T-helper 9 cell (primary cell): ENCODE measurements around the gene HES1.

Experiments
- DNase-seq: peaks from one replicate; pipeline ENCODE4 v3.0.0-alpha.2; 2020

Gene HES1

DNA sequence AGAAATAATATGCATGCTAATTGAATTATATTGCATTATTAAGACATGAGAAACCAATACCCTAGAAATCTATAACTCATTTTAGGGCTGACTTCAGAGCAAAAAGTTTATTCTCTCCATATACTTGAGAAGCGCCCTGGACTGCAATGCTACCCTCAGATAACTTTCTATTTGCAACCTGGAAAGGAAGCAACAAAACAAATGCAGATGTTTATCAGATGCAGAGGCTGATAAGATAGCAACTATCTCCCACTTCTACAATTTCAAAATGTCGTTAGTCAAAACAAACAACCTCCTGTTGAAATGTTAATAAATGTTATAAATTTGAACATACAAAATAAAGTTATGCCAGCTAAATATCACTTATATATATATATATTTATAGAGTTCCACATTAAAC lies 34.8 kb downstream of the HES1 start:
- no peak for DNase-seq

GRCh38 chr3:194174406-194174805 lies 38.5 kb downstream of the HES1 start:
- no peak for DNase-seq

DNA sequence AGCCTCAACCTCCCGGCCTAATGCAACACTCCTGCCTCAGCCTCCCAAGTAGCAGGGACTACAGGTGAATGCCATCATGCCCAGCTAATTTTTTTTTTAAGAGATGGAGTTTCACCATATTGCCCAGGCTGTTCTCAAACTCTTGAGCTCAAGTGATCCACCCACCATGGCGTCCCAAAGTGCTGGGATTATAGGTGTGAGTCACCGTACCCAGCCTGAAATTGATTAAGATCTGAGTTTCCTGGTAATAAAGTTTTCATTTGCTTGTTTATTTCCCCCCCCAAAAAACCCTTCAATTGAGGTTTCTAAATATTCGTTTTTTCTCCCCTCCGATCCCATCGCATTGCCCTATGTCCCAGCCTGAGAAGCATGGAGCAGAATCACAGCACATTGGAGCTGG lies 39.0 kb downstream of the HES1 start:
- DNase-seq, result no peak

DNA sequence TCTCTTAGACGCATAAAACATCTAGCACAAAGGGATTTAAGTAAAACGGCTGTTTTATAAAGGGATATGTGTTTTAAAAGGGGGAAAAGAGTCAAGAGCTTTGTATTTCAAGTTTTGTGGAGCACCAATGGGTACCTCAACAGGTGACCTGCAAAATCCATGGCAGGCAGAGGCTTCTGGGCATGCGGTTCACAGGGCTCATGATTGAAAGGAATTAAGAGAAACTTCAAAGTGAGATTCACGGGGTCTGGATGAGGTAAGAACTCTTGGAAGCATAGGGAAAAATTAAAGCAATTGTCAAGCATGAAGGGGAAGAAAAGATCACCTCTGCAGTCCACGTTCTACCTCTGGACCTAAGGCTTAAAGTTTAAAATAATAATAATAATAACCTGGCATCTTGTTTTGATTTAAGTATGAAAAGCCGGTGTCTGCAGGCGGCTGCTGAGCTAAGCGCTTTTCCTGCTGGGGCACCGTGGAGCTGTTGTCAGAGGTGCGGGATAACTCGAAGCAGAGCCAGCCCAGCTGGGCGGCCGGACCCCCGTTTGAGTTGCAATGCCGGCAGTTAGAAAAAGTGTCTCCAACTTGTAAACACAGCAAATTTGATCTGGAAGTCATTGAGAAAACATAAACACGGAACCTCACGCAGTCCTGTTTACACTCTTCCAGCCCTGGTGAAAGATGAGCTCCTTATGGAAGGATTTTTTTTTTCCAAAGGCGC lies 40.5 kb downstream of the HES1 start:
- no peak for DNase-seq

DNA sequence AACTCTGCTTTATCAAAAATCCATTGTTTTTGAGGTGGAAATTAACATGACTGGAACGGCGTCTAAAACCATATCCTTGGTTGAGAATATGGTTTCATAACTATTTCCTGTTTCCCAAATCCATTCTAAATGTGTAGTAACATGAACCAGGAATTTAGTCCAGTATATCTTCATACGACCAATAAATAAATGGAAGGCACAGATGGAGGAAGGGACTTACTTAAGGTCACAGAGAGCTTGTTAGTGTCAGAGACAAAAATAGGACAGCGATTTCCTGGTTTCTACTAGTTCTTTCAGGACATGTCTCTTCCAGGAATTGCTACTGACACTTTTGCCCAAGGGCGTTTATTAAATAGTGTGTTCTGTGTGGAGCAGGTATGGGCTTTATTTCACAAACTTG lies 41.2 kb downstream of the HES1 start:
- DNase-seq, result no peak

DNA sequence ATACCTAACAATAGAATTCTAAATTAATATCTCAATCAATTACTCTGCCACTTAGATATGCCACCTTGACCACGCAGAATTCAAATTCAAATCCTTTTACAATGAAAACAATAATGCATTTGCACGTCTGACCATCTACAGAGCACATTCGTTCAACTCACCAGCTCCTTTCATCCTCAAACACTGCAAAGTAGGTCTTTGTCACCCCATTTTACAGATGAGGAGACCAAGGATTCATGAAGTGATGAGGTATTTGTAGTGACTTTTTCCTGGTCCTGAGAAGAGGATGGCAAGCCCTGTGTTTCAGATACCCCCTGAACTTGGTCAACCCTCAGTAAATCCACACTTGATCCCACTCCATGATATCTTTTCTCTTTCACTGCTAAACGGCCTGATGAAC lies 42.2 kb downstream of the HES1 start:
- no peak for DNase-seq

DNA sequence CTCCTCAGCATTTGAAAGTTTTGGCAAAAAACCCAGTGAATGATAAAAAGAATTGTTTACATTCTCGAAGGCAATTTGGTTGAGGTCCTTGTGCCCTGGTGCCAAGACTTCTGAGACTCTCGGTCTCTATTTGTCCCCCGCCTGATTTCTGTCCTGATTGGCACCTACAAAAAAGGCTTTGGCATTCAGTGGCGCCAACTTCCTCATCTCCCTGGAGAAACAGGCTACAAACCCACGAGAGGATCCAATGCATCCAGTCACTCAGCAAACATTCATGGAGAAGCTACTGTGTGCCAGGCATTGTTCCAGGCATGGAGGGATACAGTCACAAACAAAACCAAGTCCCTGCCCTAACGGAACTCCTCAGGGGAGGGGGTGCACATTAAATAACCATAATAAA lies 42.7 kb downstream of the HES1 start:
- no peak for DNase-seq

- DNase-seq, result no peak
Observed at GRCh38 chr3:194180570-194180969, 44.6 kb downstream of the HES1 start.

DNA sequence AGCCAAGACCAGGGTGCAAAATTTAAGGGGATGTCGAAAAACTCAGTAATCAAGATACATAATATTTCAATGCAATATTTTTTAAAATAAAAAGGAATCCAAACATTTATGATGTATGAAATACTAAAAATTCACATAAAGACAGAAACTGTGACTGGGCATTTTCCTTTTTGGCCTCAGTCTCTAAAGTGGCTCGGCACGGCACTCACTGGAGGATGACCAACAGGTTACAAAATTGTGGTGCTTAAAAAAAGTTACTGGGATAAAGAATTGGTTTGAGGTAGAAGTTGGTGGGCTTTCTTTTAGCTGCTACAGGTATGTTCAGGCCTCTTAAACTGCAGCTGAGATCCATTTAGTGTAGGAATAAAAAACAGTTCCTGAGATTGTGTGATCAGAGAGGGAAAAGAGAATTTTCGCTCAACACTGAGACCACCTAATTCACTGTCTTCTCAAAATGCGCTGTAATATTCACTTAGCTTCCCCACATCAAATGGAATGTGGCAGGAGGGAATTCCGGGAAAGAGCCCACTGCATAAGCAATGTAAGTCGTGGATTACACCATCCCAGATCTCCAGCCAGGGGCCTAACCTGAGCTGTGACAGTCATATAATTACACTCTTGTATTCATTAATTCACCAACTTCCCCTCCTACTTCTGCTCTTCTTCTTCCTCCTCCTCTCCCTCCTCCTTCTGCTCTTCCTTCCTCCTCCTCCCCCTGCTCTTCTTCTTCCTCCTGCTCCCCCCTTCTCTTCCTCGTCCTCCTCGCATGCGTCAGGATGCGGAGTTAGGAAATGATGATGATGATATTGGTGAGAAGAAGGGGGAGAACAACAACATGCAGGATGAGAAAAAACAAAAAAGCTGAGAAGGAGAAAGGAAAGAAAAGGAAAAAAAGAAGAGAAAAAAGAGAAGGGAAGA lies 45.9 kb downstream of the HES1 start:
- no peak for DNase-seq

GRCh38 chr3:194183271-194183670 lies 47.3 kb downstream of the HES1 start:
- no peak for DNase-seq

- no peak for DNase-seq
Observed at GRCh38 chr3:194184265-194184751, 48.4 kb downstream of the HES1 start.

DNA sequence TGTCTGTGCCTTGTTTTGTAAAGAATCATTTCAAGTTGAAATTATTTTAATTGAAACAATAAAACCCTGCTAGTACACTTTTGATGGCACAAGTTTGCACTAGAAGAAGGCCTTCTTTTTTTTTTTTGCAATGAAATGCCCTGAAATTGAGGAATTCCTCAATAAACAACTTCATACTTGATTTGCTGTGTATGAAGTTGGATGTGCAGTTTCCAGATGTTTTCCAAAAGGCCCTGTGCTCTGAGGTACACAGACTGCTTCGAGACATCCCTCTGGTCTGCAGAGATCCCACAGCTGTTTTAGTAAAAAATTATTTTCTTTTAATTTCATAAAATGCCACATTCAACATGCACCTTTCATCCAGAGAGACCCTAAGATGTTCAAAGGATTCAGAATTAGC lies 48.9 kb downstream of the HES1 start:
- DNase-seq, result no peak

GRCh38 chr3:194185221-194185620 lies 49.3 kb downstream of the HES1 start:
- no peak for DNase-seq

GRCh38 chr3:194187233-194187944 lies 51.4 kb downstream of the HES1 start:
- DNase-seq, result no peak
